Measurements from ENCODE around the gene CEL. TPM values are rescaled to one million over a fixed set of nuclear protein-coding genes. Genes with fewer than 3 reads are reported as not detected.
"Not testable (repeated sequence)": the region's sequence is repeated elsewhere in the genome, so short reads cannot be mapped to it uniquely, and the experiment has no call there.

CEL gene
- total RNA-seq, 3 donors from 2014 or later: 0.87 to 1.6 (median 1.4) TPM

- intact Hi-C loops (cut with DNase I, micrococcal nuclease): no loop called here
- Histone ChIP-seq H3K36me3 (ENCODE audit: low read depth) (no peaks in the 10 kb centered on the region), H3K4me1 (ENCODE audit: low read depth) (no peaks in the 10 kb centered on the region), H3K4me3 (no peak overlapping the region), H3K9me3 (no peaks in the 10 kb centered on the region)
- no peak for TF ChIP-seq CTCF (IDR thresholded peaks at IDR 0.05)
- ATAC-seq (peak; percentile 48), DNase-seq (no peak)
Measured at GRCh38 chr9:133060417-133060841, 1.4 kb upstream of the CEL start.

GRCh38 chr9:133061019-133061763 lies 590 bp upstream of the CEL start:
- DNase-seq; H3K36me3 ChIP-seq (ENCODE audit: low read depth); H3K9me3 ChIP-seq; intact Hi-C loops (cut with DNase I, micrococcal nuclease); H3K4me1 ChIP-seq (ENCODE audit: low read depth); H3K4me3 ChIP-seq: not testable (repeated sequence)
- ATAC-seq: peak; percentile 9

- intact Hi-C loops (cut with DNase I, micrococcal nuclease); H3K4me1 ChIP-seq (ENCODE audit: low read depth); DNase-seq; H3K9me3 ChIP-seq; ATAC-seq; H3K36me3 ChIP-seq (ENCODE audit: low read depth); H3K4me3 ChIP-seq: not testable (repeated sequence)
Measured at GRCh38 chr9:133062569-133062968, 788 bp downstream of the CEL start.

GRCh38 chr9:133063159-133063499 lies 1.3 kb downstream of the CEL start:
- H3K9me3 ChIP-seq: no peaks in the 10 kb centered on the region
- no peak for TF ChIP-seq CTCF (IDR thresholded peaks at IDR 0.05)
- no peaks in the 10 kb centered on the region for H3K4me1 ChIP-seq (ENCODE audit: low read depth)
- no peaks in the 10 kb centered on the region for H3K36me3 ChIP-seq (ENCODE audit: low read depth)
- intact Hi-C loops (cut with DNase I, micrococcal nuclease): no loop called here
- DNase-seq (no peak), ATAC-seq (no peak)
- H3K4me3 ChIP-seq: no peak overlapping the region

GRCh38 chr9:133063500-133064231 lies 1.9 kb downstream of the CEL start:
- no peaks in the 10 kb centered on the region for H3K9me3 ChIP-seq
- no peaks in the 10 kb centered on the region for H3K36me3 ChIP-seq (ENCODE audit: low read depth)
- TF ChIP-seq CTCF (IDR thresholded peaks at IDR 0.05): no peak
- DNase-seq: no peak
- intact Hi-C loops (cut with DNase I, micrococcal nuclease): no loop called here
- ATAC-seq: no peak
- no peaks in the 10 kb centered on the region for H3K4me1 ChIP-seq (ENCODE audit: low read depth)
- no peak overlapping the region for H3K4me3 ChIP-seq

- DNase-seq (no peak), ATAC-seq (no peak)
- H3K4me3 ChIP-seq: no peak overlapping the region
- intact Hi-C loops (cut with DNase I, micrococcal nuclease): no loop called here
- no peak for TF ChIP-seq CTCF (IDR thresholded peaks at IDR 0.05)
- no peaks in the 10 kb centered on the region for H3K36me3 ChIP-seq (ENCODE audit: low read depth)
- H3K4me1 ChIP-seq (ENCODE audit: low read depth): no peaks in the 10 kb centered on the region
- no peaks in the 10 kb centered on the region for H3K9me3 ChIP-seq
Measured at GRCh38 chr9:133064241-133065069, 2.7 kb downstream of the CEL start.

Data from mucosa of descending colon (tissue), 3 donors.